Common myeloid progenitor, CD34-positive (primary cell): Measurements from ENCODE around the gene SDF2L1.
"Not testable (repeated sequence)": the region's sequence is repeated elsewhere in the genome, so short reads cannot be mapped to it uniquely, and the experiment has no call there.

Experiments
- CTCF ChIA-PET: fragments of 350-600 bp; sonication (Branson Sonifier 250); formaldehyde crosslinking; loops from one replicate; lab custom pipeline; 2021; ENCODE audit warnings: antibody characterized with exemption; lab: Charles Lee
- POLR2A ChIA-PET: fragments of 350-600 bp; sonication (Branson Sonifier 250); formaldehyde crosslinking; loops from one replicate; lab custom pipeline; 2021; ENCODE audit warnings: antibody characterized with exemption; lab: Charles Lee
- DNase-seq, 3 donors: peaks; one replicate each; pipeline versions ENCODE4 v3.0.0 to v3.0.0-alpha.2; 2013
- H3K27ac ChIP-seq, 2 experiments: 1 replicate in 1 of 2; 2 replicates in 1 of 2; pipeline ENCODE4 v1.7.0; 2013; ENCODE audit warnings: inconsistent platforms in 2 of 2, low read length in 2 of 2, mild to moderate bottlenecking in 2 of 2, low read depth in 1 of 2, moderate library complexity in 1 of 2; ENCODE audit not compliant: severe bottlenecking in 2 of 2, insufficient read depth in 1 of 2, poor library complexity in 1 of 2
- H3K27me3 ChIP-seq, 5 experiments: replicated peaks in 2 of 5; 1 replicate in 3 of 5; 2 replicates in 2 of 5; pipeline versions ENCODE4 v1.6.1 to v1.7.0; 2013; ENCODE audit warnings: low read length in 4 of 5, mild to moderate bottlenecking in 2 of 5, moderate library complexity in 2 of 5, inconsistent platforms in 1 of 5; ENCODE audit not compliant: insufficient read depth in 5 of 5, control insufficient read depth in 4 of 5
- H3K36me3 ChIP-seq, 4 experiments: 1 replicate in 2 of 4; 2 replicates in 2 of 4; pipeline versions ENCODE4 v1.6.1 to v1.7.0; 2013; ENCODE audit warnings: low read length in 3 of 4, control low read depth in 1 of 4, mild to moderate bottlenecking in 1 of 4; ENCODE audit not compliant: control insufficient read depth in 4 of 4, insufficient read depth in 4 of 4
- H3K4me1 ChIP-seq, 4 experiments: 1 replicate in 3 of 4; 2 replicates in 1 of 4; pipeline versions ENCODE4 v1.6.1 to v1.7.1; 2013; ENCODE audit warnings: low read length in 3 of 4, mild to moderate bottlenecking in 3 of 4, control low read depth in 1 of 4, inconsistent platforms in 1 of 4, moderate library complexity in 1 of 4; ENCODE audit not compliant: control insufficient read depth in 4 of 4, insufficient read depth in 4 of 4; ENCODE audit errors: control extremely low read depth in 1 of 4
- H3K4me3 ChIP-seq, 7 experiments: 1 replicate in 4 of 7; 2 replicates in 3 of 7; pipeline versions ENCODE4 v1.5.1 to v1.7.0; 2013; ENCODE audit warnings: mild to moderate bottlenecking in 7 of 7, low read length in 6 of 7, moderate library complexity in 6 of 7, inconsistent platforms in 2 of 7, low read depth in 2 of 7, control low read depth in 1 of 7; ENCODE audit not compliant: insufficient read depth in 4 of 7, control insufficient read depth in 1 of 7; ENCODE audit errors: extremely low read depth in 1 of 7
- H3K9me3 ChIP-seq, 5 experiments: 1 replicate in 4 of 5; 2 replicates in 1 of 5; pipeline versions ENCODE4 v1.6.1 to v1.7.1; 2013; ENCODE audit warnings: low read length in 4 of 5, mild to moderate bottlenecking in 2 of 5, inconsistent platforms in 1 of 5, low read depth in 1 of 5, moderate library complexity in 1 of 5; ENCODE audit not compliant: control insufficient read depth in 4 of 5, insufficient read depth in 2 of 5; ENCODE audit errors: control extremely low read depth in 1 of 5
- WGBS: methylation state at CpG from one replicate; pipeline ENCODE4 v1.1.5; 2013; ENCODE audit not compliant: insufficient coverage; 5-methylcytosine and 5-hydroxymethylcytosine counted together

The SDF2L1 gene

GRCh38 chr22:21669026-21669425 is 26.9 kb downstream of the SDF2L1 start:
- CTCF ChIA-PET: interaction anchor here (2.1 kb wide), 1 partner anchor 28 kb away, joined by 6 read pairs; no protein-coding TSS in a partner anchor
- no peak overlapping the region for H3K27ac ChIP-seq
- H3K27me3 ChIP-seq: no peaks in the 10 kb centered on the region
- H3K36me3 ChIP-seq: peaks cover 2 to 42% (median 29%) of the 10 kb centered on the region in 4 experiments
- peaks cover 0 to 12% (median 9%) of the 10 kb centered on the region in 4 experiments for H3K4me1 ChIP-seq
- 98% methylated on average over 5 of the region's 9 CpGs for WGBS
- POLR2A ChIA-PET: no interaction called here
- DNase-seq: no peak
- no peak overlapping the region for H3K4me3 ChIP-seq
- H3K9me3 ChIP-seq: no peaks in the 10 kb centered on the region

DNA sequence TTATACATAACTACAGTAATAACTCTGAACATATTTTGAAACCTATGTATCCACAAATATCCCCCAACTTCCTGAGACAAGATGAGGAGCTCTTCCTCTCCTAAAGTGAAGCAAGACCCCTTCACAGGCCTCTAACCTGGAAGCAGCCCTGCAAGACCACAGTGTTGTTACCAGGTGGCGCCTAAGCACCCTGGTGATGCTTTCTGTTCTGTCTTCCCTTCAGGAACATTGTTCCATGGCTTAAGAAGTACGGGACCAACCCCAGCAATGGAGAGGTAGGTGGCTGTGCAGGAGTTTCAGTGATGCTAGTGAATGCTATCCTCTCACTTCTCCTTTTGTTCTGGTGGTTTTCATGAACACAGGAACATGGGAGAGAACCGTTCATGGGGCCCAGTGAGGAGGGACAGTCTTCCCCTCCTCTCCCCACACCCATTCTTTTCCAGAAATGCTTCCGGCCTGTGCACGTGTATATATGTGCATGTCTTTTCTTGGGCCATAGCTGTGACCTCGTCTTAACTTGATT is 30.1 kb downstream of the SDF2L1 start:
- Histone ChIP-seq H3K27me3 (no peaks in the 10 kb centered on the region), H3K36me3 (peaks cover 5 to 61% (median 44%) of the 10 kb centered on the region in 4 experiments), H3K9me3 (no peaks in the 10 kb centered on the region), H3K4me1 (no peaks in the 10 kb centered on the region), H3K4me3 (no peak overlapping the region), H3K27ac (no peak overlapping the region)
- CTCF ChIA-PET: interaction anchor here (0.8 to 1.2 kb wide), 2 partner anchors 19 to 20 kb away, joined by 3 to 4 read pairs; no protein-coding TSS in a partner anchor
- POLR2A ChIA-PET: no interaction called here
- 84% methylated on average over 5 of the region's 6 CpGs for WGBS
- DNase-seq: no peak

- H3K9me3 ChIP-seq: no peaks in the 10 kb centered on the region
- H3K4me1 ChIP-seq: no peaks in the 10 kb centered on the region
- no peak for DNase-seq
- H3K4me3 ChIP-seq: no peak overlapping the region
- H3K36me3 ChIP-seq: peaks cover 5 to 65% (median 44%) of the 10 kb centered on the region in 4 experiments
- H3K27ac ChIP-seq: no peak overlapping the region
- WGBS: 99% methylated on average over 9 of the region's 12 CpGs
- no peaks in the 10 kb centered on the region for H3K27me3 ChIP-seq
- POLR2A ChIA-PET: no interaction called here
- CTCF ChIA-PET: no interaction called here
Observed at GRCh38 chr22:21673534-21674321, 31.6 kb downstream of the SDF2L1 start.

GRCh38 chr22:21674638-21675245 is 32.6 kb downstream of the SDF2L1 start:
- no peak overlapping the region for H3K4me3 ChIP-seq
- ChIA-PET CTCF (interaction anchor here (0.7 kb wide), 1 partner anchor 10 kb away, joined by 3 read pairs; no protein-coding TSS in a partner anchor), POLR2A (no interaction called here)
- no peaks in the 10 kb centered on the region for H3K4me1 ChIP-seq
- 96% methylated on average over 12 of the region's 12 CpGs for WGBS
- no peak overlapping the region for H3K27ac ChIP-seq
- no peaks in the 10 kb centered on the region for H3K9me3 ChIP-seq
- DNase-seq: no peak
- H3K27me3 ChIP-seq: no peaks in the 10 kb centered on the region
- peaks cover 5 to 64% (median 45%) of the 10 kb centered on the region in 4 experiments for H3K36me3 ChIP-seq

DNA sequence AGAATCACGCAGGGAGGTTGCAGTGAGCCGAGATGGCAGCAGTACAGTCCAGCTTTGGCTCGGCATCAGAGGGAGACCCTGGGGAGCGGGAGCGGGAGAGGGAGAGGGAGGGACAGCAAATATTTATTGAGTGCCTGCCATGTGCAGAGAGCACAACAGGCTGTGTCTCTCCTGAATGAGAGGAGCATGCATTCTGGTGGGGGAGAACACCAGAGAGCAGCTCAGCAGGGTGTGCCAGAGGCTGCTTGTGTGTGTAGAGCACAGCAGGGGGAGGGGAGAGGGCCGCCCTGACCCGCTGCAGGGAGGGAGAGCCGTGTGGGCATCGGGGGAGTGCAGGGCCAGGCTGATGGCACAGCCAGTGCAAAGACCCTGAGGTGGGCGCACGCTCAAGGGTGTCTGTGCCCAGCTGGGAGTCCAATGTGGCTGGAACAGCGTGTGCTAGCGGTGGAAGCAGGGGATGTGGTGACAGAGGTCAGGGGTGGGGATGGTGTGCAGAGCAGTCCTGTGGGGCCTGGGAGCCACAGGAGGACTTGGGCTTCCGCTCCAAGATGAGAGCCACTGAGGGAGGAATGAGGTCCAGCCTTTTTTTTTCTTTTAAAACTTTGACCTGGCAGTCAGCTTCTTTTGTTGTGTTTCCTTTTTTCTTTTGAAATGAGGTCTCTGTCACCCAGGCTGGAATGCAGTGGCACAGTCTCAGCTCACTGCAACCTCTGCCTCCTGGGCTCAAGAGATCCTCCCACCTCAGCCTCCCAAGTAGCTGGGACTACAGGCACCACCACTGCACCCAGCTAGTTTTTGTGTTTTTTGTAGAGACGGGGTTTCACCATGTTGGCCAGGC is 35.7 kb downstream of the SDF2L1 start:
- Histone ChIP-seq H3K4me1 (no peaks in the 10 kb centered on the region), H3K27me3 (no peaks in the 10 kb centered on the region), H3K36me3 (peaks cover 8 to 57% (median 41%) of the 10 kb centered on the region in 4 experiments), H3K9me3 (no peaks in the 10 kb centered on the region), H3K27ac (no peak overlapping the region), H3K4me3 (no peak overlapping the region)
- ChIA-PET CTCF (no interaction called here), POLR2A (no interaction called here)
- WGBS: 90% methylated on average over 10 of the region's 15 CpGs
- no peak for DNase-seq

DNA sequence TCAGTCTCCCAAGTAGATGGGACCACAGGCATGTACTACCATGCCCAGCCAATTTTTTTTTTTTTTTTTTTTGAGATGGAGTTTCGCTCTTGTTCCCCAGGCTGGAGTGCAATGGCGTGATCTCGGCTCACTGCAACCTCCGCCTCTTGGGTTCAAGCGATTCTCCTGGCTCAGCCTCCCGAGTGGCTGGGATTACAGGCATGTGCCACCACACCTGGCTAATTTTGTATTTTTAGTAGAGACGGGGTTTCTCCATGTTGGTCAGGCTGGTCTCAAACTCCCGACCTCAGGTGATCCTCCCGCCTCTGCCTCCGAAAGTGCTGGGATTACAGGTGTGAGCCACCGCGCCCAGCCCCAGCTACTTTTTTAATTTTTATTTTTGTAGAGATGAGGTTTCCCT is 36.7 kb downstream of the SDF2L1 start:
- POLR2A ChIA-PET, H3K27me3 ChIP-seq, H3K27ac ChIP-seq, H3K4me1 ChIP-seq, H3K9me3 ChIP-seq, H3K4me3 ChIP-seq, DNase-seq: not testable (repeated sequence)
- H3K36me3 ChIP-seq: peaks cover 11 to 54% (median 38%) of the 10 kb centered on the region in 4 experiments
- WGBS: no CpG with 5 or more reads among the region's 12 CpGs
- CTCF ChIA-PET: interaction anchor here (1.4 kb wide), 1 partner anchor 13 kb away, joined by 3 read pairs; the partner anchor contains the start of gene PPIL2
